ENCODE data around the gene ARL14. TPM values are rescaled to one million over a fixed set of nuclear protein-coding genes. Genes with fewer than 3 reads are reported as not detected.

Gene ARL14
- total RNA-seq, 1 experiment from 2014 or later: not detected

GRCh38 chr3:160644491-160644890, 32.5 kb upstream of the ARL14 start:
- Mint-ChIP-seq H3K27ac (no peak overlapping the region), H3K9me3 (no peaks in the 10 kb centered on the region), H3K4me1 (peaks cover 6% of the 10 kb centered on the region), H3K36me3 (no peaks in the 10 kb centered on the region), H3K4me3 (no peak overlapping the region), H3K27me3 (ENCODE audit: low read depth) (no peaks in the 10 kb centered on the region)
- TF ChIP-seq, protein P1, sequence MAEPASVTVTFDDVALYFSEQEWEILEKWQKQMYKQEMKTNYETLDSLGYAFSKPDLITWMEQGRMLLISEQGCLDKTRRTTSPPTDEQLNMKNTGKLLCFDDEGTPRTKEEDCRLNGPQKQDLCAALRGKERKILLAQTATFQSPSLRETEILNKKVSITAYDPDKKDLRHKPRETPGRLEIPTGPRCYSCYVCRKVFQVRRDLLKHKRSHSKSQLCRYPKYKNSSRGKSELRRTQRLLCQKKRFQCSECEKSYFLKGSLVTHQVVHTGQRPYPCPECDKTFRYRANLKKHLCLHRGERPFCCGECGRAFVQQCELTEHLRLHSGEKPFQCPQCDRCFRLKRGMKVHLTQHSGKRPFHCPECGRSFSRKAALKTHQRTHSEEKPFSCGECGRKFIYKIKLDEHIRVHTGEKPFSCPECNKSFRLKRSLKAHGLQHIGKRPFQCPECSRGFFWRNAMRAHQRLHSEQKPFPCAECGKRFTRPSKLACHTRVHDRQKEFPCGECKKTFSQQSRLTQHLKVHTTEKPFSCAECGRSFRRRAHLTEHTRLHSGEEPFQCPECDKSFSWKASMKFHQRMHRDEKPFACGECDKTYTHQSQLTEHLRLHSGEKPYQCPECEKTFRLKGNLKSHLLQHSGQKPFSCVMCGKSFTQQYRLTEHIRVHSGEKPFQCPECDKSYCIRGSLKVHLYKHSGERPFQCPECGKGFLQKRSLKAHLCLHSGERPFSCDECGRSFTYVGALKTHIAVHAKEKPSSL (CRISPR knock-in tag; conservative IDR thresholded peaks at IDR 0.05): no peak
- TF ChIP-seq USF2 (CRISPR knock-in tag; IDR thresholded peaks at IDR 0.05): no peak
- TF ChIP-seq USF1 (CRISPR knock-in tag; IDR thresholded peaks at IDR 0.05): no peak
- TF ChIP-seq TCF7 (CRISPR knock-in tag; IDR thresholded peaks at IDR 0.05; ENCODE audit: low read depth): no peak
- TF ChIP-seq NR3C1 (CRISPR knock-in tag; conservative IDR thresholded peaks at IDR 0.05; ENCODE audit: low read depth): no peak
- no peak for TF ChIP-seq PRRX2 (CRISPR knock-in tag; IDR thresholded peaks at IDR 0.05)
- no peak for TF ChIP-seq E2F5 (CRISPR knock-in tag; IDR thresholded peaks at IDR 0.05)
- TF ChIP-seq ZNF671 (CRISPR knock-in tag; IDR thresholded peaks at IDR 0.05): no peak
- TF ChIP-seq HMGXB4 (CRISPR knock-in tag; IDR thresholded peaks at IDR 0.05): no peak
- no peak for TF ChIP-seq MYBL2 (CRISPR knock-in tag; IDR thresholded peaks at IDR 0.05)
- TF ChIP-seq, protein P2, sequence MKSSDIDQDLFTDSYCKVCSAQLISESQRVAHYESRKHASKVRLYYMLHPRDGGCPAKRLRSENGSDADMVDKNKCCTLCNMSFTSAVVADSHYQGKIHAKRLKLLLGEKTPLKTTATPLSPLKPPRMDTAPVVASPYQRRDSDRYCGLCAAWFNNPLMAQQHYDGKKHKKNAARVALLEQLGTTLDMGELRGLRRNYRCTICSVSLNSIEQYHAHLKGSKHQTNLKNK (CRISPR knock-in tag; IDR thresholded peaks at IDR 0.05): no peak
- TF ChIP-seq, protein P3, sequence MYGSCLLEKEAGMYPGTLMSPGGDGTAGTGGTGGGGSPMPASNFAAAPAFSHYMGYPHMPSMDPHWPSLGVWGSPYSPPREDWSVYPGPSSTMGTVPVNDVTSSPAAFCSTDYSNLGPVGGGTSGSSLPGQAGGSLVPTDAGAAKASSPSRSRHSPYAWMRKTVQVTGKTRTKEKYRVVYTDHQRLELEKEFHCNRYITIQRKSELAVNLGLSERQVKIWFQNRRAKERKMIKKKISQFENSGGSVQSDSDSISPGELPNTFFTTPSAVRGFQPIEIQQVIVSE (CRISPR knock-in tag; IDR thresholded peaks at IDR 0.05; ENCODE audit: borderline replicate concordance): no peak
- TF ChIP-seq PREB (CRISPR knock-in tag; IDR thresholded peaks at IDR 0.05; ENCODE audit: borderline replicate concordance): no peak
- no peak for TF ChIP-seq IRF2 (CRISPR knock-in tag; IDR thresholded peaks at IDR 0.05; ENCODE audit: borderline replicate concordance, low read depth)
- TF ChIP-seq TP53 (CRISPR knock-in tag; IDR thresholded peaks at IDR 0.05): no peak
- CTCF ChIA-PET: interaction anchor here (0.5 to 0.7 kb wide), 2 partner anchors 92 to 199 kb away, joined by 3 read pairs; no protein-coding TSS in a partner anchor
- DNase-seq (ENCODE audit: low spot score) (no peak), ATAC-seq (no peak)
- POLR2A ChIA-PET: interaction anchor here (0.5 kb wide), 1 partner anchor 39 kb away, joined by 3 read pairs; no protein-coding TSS in a partner anchor

DNA sequence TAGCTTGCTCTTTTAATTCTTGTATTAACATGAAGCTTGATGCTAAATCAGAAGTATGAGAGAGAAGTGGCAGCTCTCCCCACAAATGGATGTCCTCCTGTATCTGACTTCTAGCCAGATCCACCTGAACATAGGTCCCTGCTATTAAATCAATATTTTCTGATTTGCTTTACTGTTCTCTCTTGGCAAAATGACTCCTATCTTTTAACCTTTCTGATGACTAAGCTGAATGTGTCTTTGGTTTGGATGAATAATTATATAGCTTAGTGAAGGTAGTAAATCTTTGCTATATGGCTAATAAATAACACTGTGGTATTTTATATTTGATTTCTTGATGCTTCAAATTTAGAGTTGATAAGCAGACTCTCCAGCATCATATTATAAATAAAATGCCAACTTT, 28.3 kb upstream of the ARL14 start:
- ChIA-PET CTCF (no interaction called here), POLR2A (no interaction called here)
- Mint-ChIP-seq H3K27ac (no peak overlapping the region), H3K9me3 (peaks cover 13% of the 10 kb centered on the region), H3K27me3 (ENCODE audit: low read depth) (no peaks in the 10 kb centered on the region), H3K4me1 (no peaks in the 10 kb centered on the region), H3K36me3 (no peaks in the 10 kb centered on the region), H3K4me3 (no peak overlapping the region)
- no peak for ATAC-seq
- DNase-seq (ENCODE audit: low spot score): no peak
- TF ChIP-seq, protein P4, sequence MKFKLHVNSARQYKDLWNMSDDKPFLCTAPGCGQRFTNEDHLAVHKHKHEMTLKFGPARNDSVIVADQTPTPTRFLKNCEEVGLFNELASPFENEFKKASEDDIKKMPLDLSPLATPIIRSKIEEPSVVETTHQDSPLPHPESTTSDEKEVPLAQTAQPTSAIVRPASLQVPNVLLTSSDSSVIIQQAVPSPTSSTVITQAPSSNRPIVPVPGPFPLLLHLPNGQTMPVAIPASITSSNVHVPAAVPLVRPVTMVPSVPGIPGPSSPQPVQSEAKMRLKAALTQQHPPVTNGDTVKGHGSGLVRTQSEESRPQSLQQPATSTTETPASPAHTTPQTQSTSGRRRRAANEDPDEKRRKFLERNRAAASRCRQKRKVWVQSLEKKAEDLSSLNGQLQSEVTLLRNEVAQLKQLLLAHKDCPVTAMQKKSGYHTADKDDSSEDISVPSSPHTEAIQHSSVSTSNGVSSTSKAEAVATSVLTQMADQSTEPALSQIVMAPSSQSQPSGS (CRISPR knock-in tag; IDR thresholded peaks at IDR 0.05; ENCODE audit: borderline replicate concordance, low read depth): no peak
- TF ChIP-seq, protein P5, sequence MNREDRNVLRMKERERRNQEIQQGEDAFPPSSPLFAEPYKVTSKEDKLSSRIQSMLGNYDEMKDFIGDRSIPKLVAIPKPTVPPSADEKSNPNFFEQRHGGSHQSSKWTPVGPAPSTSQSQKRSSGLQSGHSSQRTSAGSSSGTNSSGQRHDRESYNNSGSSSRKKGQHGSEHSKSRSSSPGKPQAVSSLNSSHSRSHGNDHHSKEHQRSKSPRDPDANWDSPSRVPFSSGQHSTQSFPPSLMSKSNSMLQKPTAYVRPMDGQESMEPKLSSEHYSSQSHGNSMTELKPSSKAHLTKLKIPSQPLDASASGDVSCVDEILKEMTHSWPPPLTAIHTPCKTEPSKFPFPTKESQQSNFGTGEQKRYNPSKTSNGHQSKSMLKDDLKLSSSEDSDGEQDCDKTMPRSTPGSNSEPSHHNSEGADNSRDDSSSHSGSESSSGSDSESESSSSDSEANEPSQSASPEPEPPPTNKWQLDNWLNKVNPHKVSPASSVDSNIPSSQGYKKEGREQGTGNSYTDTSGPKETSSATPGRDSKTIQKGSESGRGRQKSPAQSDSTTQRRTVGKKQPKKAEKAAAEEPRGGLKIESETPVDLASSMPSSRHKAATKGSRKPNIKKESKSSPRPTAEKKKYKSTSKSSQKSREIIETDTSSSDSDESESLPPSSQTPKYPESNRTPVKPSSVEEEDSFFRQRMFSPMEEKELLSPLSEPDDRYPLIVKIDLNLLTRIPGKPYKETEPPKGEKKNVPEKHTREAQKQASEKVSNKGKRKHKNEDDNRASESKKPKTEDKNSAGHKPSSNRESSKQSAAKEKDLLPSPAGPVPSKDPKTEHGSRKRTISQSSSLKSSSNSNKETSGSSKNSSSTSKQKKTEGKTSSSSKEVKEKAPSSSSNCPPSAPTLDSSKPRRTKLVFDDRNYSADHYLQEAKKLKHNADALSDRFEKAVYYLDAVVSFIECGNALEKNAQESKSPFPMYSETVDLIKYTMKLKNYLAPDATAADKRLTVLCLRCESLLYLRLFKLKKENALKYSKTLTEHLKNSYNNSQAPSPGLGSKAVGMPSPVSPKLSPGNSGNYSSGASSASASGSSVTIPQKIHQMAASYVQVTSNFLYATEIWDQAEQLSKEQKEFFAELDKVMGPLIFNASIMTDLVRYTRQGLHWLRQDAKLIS (CRISPR knock-in tag; IDR thresholded peaks at IDR 0.05; ENCODE audit: borderline replicate concordance): no peak
- TF ChIP-seq USF2 (CRISPR knock-in tag; IDR thresholded peaks at IDR 0.05) (no peak), ZBTB21 (CRISPR knock-in tag; IDR thresholded peaks at IDR 0.05; ENCODE audit: borderline replicate concordance) (no peak), GTF2I (CRISPR knock-in tag; conservative IDR thresholded peaks at IDR 0.05) (no peak)
